C1 segment of cervical spinal cord (tissue), 14 donors: ENCODE results near the gene PTX4.

ENCODE experiments used
- DNase-seq, 14 donors: peaks; one replicate each; lab custom pipeline; 2025; lab: John Stamatoyannopoulos, UW

PTX4 gene

DNA sequence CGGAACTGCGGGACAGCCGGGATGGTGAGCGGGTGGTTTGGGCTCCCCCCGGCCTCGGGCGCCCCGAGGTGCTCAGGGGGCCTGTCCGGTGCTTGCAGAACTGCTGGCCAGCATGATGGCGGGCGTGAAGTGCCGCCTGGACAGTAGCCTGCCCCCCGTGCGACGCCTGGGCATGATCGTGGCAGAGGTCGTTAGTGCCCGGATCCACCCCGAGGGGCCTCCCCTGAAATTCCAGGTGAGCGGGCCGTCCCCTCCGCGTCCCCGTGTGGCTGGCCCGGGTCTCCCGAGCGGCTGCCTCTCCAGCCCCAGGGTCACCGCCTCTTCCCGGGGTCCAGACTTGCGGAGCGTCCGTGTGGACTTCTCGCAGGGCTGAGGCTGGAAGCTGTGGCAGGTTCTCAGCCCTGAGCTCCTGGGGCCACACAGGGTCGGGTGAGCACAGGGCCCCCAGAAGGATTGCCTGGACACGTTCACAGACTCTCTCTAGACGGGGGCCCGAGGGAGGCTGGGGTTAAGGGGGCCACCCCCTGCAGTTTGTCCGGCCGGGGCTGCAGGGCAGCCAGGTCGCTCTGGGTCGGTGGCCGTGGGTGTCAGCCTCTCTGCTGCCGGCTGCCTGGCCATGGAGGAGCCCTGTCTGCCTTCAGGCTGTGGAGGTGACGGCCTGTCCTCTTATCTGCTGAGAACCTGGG, 11.9 kb upstream of the PTX4 start:
- no peak for DNase-seq

DNA sequence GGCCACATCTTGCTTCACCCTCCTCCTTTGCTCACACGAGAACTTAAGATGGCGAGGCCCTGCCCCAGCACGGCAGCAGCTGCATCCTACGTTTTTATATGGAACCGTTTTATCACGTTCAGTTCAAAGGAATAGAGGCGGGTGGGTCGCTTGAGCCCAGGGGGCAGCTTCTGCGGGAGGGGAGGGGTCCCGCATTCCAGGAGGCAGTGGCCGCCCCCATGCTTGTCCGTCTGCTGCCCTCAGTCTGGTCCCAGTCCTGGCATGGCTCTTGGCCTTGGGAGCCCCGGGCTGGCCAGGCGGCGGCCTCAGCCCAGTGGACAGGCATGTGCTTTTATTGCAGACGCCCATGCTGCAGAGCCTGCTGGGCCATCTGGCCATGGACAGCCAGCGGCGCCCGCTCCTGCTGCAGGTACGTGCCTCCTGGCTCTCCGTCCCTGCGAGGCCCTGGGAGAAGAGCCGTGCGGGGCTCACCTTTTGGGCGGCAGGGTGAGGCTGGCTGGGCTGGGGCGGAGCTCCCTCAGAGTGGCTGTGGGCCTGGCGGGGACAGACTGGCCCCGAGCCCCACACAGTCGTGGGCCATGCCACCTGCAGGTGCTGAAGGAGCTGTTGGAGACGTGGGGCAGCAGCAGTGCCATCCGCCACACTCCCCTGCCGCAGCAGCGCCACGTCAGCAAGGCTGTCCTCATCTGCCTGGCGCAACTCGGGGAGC, 11.2 kb upstream of the PTX4 start:
- DNase-seq: no peak

DNA sequence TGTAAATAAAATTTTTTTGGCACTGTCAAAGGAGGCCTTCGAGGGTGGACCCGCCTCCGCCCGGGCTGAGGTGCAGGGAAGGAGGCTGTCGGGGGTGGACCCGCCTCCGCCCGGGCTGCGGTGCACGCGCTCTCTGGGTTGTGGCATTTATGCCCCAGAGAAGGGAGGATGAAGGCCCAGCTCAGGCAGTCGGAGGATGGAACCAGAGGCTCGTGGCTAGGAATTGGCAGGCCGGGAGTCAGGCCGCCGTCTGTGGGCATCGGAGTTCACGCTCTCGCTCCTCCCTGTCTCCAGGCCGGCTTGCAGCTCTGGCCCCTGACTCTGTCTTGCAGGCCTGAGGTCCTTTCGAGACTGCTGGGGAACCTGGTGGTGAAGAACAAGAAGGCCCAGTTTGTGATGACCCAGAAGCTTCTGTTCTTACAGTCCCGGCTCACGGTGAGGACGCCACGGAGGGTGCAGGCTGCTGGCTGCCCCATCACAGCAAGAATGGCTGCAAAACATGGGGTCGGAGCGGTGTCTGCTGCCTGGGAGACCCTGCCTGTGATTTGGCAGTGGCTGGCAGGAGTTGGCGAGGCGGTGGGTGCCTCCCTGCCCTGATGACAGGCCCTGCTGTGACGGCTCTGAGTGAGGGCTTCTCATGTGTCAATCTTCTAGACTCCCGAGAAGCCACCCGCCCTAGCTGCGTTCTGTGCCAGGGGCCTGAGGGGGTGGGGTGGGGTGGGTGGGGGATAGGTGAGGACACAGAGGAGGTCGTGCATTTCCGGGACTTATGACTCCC, 10.3 kb upstream of the PTX4 start:
- DNase-seq: no peak

DNA sequence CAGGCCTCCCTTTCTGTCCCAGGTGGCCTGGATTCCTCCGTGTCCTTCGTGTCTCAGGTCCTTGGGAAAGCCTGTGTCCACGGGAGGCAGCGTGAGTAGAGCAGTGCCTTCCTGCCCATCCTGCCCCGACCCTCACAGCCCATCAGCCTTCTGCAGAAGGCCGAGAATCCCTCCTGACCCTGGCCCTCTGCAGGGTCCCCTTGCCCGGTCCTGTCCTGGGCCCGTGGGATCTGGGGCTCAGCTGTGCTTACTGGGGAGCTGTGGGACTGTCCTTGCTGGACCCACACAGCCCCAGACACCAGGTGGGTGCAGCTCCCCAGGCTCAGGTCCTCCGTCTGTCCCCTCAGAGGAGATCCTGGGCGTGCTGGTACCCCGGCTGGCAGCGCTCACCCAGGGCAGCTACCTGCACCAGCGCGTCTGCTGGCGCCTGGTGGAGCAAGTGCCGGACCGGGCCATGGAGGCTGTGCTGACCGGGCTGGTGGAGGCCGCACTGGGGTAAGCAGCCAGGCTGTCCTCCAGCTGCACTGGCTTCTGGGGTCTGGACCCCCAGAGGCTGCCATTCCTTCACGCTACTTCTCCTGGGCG, 8.4 kb upstream of the PTX4 start:
- no peak for DNase-seq

DNA sequence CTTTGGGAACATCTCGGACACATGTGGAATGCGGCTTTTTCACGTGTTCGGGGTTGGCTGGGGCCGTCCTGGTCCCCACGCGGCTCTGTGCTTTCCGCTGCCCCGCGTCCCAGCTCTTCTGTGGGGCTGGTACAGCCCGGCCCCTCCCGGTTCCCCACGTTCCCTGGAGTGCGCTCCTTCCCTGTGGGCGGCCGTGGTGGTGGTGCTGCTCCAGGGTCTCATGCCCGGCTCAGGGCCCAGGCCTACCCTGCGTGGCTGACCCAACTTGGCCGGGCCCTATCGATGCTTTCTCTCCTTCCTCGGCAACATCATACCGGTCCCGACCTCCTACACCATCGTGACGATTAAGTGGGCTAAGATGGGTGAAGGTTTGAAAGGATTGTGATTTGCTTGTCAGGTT, 7.7 kb upstream of the PTX4 start:
- no peak for DNase-seq

DNA sequence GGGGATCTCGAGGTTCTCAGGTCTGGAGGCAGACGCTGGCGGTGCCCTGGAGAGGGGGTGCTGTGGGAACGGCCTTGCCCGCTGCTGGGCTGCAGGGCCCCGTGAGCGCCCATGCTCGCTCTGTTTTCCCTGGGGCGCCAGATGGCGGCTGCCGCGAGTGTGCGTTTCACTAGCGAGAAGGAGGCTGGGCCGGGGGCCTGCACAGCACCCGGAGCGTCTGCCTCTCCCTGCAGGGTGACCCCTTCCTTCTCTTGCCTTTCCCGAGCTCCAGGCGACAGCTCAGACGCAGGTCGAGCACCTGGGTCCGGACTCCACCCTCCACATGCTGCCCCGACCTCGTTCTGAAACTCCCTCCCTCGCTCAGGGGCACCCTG, 7.1 kb upstream of the PTX4 start:
- no peak for DNase-seq

DNA sequence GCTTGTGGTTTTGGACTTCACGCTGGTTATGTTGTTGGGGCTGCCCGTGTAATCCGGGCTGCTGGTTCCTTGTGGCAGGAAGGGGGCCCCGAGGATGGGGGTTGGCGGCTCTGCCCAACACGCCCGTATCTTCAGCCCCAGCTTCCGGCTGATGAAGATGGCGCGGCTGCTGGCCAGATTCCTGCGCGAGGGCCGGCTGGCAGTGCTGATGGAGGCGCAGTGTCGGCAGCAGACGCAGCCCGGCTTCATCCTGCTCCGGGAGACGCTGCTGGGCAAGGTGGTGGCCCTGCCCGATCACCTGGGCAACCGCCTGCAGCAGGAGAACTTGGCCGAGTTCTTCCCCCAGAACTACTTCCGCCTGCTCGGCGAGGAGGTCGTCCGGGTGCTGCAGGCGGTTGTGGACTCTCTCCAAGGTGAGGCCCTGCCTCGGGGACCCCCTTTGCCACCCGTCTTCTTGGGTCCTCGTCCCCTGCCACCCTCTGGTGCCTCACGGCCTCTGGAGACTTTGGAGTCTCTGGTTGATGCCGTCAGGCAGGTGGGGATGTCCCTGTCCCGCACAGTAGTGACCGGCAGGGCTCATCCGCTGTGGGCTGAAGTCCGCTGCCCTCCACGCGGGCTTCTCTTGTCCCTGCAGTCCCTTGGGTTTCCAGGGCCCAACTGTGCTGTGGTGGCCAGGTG, 6.6 kb upstream of the PTX4 start:
- DNase-seq: no peak

DNA sequence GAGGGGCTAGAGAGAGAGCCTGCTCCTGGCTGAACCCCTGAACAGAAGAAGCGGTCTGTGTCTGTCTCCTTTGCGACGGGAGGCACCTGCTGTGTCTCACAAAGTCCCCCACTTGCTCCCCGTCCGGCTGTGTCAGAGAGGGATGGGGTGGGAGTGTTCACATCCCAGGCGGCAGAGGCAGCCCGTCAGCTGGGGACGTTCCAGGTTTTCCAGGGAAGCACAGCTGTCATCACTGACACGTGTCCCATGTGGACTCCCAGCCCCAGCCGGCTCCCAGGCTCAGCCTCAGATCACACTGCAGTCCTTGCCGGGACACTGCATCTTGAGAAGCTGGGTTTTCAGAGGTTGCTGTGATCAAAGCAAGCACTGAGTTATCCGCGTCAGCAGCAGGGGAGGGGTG, 6.0 kb upstream of the PTX4 start:
- no peak for DNase-seq

DNA sequence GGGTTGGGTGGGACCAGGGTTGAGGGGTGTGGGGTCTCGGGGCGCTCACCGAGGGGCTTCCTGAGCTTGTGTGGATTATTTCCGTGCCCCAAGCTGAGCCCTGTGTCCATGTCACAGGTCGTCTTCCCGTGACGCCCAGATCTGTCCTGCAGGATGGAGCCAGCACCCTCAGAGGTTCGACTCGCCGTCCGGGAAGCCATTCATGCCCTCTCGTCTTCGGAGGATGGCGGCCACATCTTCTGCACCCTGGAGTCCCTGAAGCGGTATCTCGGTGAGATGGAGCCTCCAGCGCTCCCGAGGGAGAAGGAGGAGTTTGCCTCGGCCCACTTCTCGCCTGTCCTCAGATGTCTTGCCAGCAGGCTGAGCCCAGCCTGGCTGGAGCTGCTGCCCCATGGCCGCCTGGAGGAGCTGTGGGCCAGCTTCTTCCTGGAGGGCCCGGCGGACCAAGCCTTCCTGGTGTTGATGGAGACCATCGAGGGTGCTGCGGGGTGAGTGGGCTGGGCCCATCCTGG, 5.4 kb upstream of the PTX4 start:
- DNase-seq: peak in 2 of 14 donors; percentile 3 to 24

DNA sequence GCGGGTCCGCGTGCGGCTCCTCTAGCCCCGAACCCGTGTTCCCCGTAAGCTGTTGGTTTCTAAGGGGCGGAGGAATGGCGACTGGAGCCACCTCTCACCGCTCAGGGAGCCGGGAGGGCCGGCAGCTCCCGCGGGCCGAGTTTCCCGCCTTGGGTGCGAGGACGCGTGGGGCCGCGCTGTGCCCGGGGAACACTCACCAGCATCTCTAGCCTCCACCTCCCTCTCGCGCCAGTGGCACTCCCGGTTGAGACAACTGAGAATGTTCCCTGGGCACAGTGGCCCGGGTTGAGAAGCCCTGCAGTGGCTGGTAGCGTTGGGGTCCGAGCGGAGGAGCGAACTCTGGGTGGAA, 5.0 kb upstream of the PTX4 start:
- no peak for DNase-seq

DNA sequence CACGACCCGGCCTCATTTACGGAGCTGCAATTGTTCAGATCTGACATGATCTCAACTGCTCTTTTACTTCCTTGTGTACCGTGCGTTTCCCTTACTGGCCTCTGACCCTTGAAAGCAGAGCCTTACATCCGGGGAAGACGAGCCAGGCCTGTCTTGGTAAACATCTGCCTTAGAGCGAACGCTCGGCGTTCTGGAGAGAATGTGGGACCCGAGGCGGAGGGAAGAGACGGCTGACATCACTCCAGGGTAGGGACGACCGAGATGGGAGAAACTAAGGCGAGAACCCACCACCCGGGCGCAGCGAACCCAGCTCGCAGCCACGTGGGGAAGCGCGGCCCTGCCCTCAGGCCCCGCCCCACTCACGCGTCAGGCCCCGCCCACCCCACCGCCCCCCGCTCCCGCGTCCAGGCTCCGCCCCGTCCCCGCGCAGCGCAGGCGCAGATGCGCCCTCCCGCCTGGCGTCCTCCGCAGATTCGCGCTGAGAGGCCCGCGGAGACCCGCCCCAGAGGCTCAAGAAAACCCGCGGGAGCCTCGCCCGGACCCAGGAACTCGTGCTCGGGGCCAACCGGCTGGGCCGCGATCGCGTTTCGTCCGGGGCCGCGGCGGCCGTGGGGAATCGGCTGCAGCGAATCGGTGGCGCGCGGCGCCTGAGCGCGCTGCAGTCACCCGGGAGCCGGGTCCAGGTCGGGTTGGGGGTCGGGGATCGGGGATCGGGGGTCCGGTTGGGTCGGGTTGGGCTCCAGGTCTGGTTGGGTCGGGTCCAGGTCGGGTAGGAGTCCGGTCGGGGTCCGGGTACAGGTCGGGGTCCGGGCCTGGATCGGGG, 4.4 kb upstream of the PTX4 start, which contains the start of gene TELO2:
Gene TELO2 (plus strand): TSS at position 438 of the 823 bp plus-strand sequence. CDS start 922 bp downstream, outside the sequence.
- DNase-seq: peak; percentile 48 to 88 (median 74)

DNA sequence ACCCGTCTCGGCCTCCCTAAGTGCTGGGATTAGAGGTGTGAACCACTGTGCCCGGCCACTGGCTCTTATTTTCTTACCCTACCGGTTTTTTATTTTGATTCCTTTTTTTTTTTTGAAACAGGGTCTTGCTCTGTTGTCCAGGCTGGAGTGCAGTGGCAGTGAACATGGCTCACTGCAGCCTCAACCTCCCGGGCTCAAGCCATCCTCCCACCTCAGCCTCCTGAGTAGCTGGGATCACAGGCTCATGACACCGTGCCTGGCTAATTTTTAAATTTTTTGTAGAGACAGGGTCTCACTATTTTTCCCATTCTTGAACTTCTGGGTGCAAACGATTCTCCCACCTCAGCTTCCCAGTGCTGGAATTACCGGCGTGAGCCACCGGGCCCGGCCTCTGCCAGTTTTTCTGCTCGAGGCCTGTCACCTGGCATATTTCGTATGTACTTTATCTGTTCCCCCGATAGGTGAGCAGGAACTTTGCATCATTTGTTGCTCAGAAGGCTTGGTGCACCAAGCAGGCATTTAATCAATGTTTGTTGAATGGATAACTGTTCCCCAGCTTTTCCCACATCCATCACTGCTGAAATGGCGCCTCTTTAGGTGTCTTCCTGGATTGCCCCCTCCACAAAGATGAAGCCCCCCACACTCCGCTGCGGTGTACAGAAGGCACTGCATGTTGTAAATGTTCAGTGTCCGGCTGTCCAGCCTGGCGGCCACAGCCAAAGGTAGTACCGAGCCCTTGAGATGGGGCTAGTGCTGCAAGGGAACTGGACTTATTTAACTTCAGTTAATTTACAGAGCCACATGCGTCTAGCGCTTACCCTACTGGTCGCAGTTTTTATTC, 3.6 kb upstream of the PTX4 start:
- no peak for DNase-seq

DNA sequence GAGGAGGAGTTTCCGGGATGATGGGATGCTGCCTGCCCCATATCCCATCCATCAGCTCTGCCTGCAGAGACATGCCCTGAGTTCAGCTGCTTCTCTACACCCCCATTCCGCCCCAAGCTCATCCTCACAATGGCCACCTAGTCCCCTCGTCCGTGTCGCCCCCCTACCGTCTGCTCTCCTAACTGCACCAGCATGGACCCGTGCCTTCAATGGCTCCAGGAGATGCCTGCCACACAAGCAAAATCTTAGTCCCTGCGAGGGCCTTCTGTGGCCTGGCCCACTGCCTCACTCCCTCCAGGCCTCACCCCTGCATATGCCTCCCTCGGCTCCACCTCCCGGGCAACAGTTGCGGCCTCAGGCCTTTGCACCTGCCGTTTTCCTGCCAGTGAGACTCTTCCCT, 2.6 kb upstream of the PTX4 start:
- no peak for DNase-seq

DNA sequence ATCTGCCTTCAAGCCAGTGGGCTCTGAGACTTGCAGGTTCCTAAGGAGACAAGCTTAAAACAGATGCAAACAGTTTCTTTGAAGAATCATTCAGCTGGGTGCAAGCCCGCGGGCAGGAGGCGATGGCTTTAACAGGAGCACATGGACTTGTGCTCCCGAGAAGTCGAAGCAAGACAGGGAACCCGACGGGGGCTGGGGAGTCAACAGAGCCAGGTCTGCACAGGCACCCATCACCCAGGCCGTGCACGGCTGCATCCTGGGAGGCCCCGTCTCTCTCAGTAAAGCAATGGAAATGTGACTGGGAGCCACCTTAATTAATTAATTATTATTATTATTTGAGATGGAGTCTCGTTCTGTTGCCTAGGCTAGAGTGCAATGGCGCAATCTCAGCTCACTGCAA, 333 bp upstream of the PTX4 start:
- DNase-seq: no peak

DNA sequence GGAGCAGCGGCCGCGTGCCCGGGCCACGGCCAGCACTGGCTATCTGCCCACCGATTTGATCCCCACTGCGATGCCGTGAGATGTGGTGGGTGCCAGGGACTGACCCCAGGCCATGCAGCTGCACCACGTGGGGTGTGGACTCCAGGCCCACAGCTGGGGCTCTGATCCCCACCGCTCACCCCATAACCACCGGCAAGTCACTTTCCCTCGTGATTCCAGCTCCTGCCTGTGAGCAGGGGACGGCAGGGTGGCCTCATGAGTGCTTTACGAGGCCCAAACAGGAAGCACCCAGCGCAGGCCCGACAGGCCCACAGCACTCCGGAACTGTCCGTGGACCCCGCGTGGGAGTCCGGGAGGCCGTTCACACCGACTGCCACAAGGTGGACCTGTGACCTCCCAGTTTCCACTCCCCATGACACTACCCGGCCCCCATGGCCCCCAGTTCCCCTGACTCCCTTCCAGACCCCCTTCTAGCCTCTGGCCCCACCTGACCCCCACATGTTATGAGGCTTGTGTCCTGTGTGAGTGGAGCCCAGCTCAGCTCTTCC, 616 bp downstream of the PTX4 start:
- no peak for DNase-seq

DNA sequence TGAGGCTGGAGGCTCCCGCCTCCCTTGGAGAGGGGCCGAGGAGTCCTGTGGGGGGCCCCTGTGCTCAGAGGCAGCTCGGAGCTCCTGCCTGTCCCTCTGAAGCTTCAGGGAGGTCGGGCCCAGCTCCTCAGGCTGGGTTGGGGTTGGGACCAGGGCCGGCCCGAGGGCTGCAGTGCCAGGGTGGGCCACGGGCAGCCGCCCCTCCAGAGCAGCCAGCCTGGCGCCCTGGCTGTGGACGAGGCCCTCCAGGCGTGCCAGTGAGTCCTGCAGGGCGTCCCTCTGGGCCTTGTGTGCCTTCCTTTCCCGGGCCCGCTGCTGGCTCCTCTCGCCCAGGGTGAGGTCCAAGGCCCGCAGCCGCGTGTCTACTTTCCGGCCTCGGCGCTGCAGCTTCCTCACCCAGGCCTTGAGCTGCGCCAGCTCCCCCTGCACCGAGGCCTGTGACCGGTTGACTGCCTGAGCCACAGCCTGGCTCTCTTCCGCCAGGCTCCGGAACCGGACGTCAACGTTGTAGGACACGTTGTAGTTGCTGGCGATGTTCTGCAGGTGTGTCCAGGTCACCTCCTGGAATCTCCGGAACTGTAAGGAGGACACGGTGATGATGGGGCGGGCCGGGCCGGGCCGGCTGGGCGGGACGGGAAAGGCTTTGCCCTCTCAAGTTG, 1.2 kb downstream of the PTX4 start:
- no peak for DNase-seq

DNA sequence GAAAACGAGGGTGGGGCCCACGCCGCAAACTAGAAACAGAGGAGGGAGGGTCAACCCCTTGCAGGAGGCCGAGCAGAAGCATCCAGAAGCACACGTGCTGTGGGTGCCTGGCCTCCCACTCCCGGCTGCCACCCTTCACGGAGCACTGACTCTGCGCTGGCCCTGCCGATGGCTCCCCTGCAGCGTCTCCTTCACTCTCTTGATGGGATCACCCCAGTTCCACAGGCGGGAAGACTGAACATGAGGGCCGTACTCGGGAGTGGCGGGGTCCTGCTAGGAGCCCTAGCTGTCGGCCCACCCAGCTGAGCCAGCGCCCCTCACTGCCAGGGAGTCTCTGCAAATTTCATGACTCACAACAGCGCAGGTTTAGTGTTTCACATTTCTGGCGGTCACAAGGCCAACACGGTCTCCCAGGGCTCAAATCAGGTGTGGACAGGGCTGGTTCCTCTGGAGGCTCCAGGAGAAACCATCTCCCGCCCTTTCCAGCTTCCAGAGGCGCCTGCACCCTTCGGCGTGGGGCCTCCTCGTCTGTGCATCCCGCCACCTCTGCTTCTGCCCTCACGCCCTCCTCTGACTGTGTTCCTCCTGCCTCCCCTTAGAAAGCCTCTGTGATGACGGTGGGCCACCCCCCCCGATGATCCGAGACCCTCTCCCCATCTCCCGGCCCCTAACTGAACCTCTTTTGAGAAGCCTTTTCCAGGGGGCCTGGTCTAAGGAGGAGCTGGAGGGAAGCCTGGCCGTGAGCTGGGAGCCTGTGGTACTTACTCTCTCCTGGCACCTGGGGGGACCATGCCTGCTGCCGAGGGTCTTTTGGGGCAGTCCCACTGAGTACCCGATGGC, 2.0 kb downstream of the PTX4 start:
- DNase-seq: no peak
